Measurements from ENCODE around the gene TEX35.

TEX35 gene

DNA sequence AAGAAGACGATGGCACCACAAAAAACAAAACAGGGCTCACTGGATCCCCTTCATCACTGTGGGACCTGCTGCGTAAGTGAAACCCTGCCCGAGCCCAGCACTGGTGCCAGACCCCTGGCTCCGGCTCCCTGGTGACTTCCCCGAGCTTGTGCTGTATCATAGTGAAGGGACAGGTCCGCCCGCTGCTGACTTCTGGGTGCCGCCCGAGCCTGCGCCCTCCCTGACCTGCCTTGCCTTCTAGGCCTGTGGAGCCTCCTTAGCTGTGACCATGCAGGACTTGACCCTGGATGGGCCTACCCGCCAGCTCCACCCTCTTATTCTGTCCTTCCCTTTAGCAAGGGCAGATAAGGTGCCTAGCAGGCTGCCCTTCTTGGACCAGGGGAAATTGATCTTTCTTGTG, 7.9 kb downstream of the TEX35 start:
- DNase-seq: peak in 1 of 2 donors; percentile 20
- no peak overlapping the region for H3K27ac ChIP-seq
- no peak overlapping the region for H3K4me3 ChIP-seq
- H3K9me3 ChIP-seq: no peaks in the 10 kb centered on the region
- H3K4me1 ChIP-seq: no peaks in the 10 kb centered on the region
- H3K27me3 ChIP-seq: no peaks in the 10 kb centered on the region
- TF ChIP-seq, protein P1, sequence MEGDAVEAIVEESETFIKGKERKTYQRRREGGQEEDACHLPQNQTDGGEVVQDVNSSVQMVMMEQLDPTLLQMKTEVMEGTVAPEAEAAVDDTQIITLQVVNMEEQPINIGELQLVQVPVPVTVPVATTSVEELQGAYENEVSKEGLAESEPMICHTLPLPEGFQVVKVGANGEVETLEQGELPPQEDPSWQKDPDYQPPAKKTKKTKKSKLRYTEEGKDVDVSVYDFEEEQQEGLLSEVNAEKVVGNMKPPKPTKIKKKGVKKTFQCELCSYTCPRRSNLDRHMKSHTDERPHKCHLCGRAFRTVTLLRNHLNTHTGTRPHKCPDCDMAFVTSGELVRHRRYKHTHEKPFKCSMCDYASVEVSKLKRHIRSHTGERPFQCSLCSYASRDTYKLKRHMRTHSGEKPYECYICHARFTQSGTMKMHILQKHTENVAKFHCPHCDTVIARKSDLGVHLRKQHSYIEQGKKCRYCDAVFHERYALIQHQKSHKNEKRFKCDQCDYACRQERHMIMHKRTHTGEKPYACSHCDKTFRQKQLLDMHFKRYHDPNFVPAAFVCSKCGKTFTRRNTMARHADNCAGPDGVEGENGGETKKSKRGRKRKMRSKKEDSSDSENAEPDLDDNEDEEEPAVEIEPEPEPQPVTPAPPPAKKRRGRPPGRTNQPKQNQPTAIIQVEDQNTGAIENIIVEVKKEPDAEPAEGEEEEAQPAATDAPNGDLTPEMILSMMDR (IDR thresholded peaks at IDR 0.05): no peak
- intact Hi-C loops (cut with DNase I; ENCODE audit: low total_unique reads): no loop called here
- no peaks in the 10 kb centered on the region for H3K36me3 ChIP-seq

DNA sequence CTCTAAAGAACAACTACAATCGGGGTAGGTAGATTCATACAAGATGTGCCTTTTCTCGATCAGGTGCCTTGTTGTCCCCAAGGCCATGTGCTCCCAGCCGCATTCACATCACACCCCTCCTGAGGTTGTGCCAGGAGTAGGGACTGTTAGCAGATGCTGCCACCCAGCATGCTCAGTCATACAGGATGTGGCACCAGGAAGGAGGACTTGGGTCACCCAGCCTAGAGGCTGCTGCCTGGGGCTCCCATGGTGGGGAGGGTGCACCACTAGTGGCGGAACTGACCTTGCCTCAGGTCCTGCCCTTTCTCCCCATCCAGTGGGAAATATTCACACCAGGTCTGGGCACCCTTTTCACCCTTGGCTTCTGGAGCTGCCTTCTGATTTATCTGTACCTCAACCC, 8.3 kb downstream of the TEX35 start:
- no peaks in the 10 kb centered on the region for H3K4me1 ChIP-seq
- H3K9me3 ChIP-seq: no peaks in the 10 kb centered on the region
- H3K4me3 ChIP-seq: no peak overlapping the region
- intact Hi-C loops (cut with DNase I; ENCODE audit: low total_unique reads): no loop called here
- H3K27ac ChIP-seq: no peak overlapping the region
- H3K27me3 ChIP-seq: no peaks in the 10 kb centered on the region
- peak in 1 of 2 donors; percentile 23 for DNase-seq
- no peaks in the 10 kb centered on the region for H3K36me3 ChIP-seq
- TF ChIP-seq, protein P1 (IDR thresholded peaks at IDR 0.05): no peak

DNA sequence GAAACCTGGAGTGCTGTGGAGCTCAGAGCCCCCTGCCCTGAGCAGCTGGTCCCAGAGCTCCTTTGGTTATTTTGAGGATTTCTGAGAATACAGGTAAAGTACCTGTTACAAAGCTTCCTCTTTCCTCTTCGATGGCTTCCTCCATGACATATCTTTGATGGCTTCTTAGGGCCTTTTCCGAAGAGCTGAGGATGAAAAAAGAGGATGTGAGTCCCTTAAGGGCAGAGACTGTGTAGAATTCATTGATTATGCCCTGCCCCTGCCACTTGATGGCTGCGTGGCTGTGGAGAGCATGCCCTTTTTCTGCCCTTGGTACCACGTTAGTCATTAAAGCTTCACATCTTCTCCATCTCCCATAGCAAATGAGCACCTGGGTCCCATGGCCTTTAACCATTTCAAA, 14.2 kb downstream of the TEX35 start:
- DNase-seq: peak in 1 of 2 donors; percentile 10
- intact Hi-C loops (cut with DNase I; ENCODE audit: low total_unique reads): no loop called here
- H3K4me1 ChIP-seq: peaks cover 0 to 3% (median 1%) of the 10 kb centered on the region in 4 donors
- no peaks in the 10 kb centered on the region for H3K9me3 ChIP-seq
- TF ChIP-seq, protein P1 (IDR thresholded peaks at IDR 0.05): no peak
- no peak overlapping the region for H3K4me3 ChIP-seq
- H3K27ac ChIP-seq: no peak overlapping the region
- no peaks in the 10 kb centered on the region for H3K36me3 ChIP-seq
- H3K27me3 ChIP-seq: peaks cover 0 to 4% of the 10 kb centered on the region in 2 donors

DNA sequence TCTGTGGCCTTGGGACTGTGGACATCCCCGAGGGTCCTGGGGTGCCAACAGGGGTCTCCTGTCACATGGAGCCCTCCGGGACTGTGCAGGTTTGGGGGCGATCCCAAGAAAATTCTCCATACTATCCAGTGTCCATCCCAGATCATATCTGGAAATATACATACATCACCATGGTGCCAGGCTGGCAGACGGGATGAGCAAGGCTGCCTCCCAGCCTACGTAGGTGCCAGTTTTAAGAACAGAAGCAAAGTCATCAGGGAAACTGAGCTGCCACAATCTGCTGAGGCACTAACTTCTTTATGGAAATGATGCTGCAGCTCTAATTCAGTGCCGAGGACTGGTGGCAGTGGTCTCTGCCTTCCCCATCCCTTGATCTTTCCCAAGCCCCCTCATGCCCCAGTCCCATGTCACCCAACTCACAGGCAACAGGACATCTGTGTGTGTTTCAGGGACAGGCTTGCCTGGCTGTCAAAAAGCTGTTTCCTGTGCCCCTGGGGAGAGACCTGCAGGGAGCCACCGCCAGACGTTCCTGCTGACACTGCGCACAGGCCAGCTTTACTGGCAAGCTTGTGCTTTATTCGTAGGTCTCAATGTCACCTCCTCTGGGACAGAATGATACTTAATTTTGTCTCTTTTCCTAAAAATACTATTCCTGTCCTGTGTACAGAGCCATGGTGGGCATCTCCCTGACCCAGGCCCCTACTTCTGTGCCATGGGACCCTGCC, 15.5 kb downstream of the TEX35 start:
- H3K36me3 ChIP-seq: no peaks in the 10 kb centered on the region
- H3K9me3 ChIP-seq: no peaks in the 10 kb centered on the region
- intact Hi-C loops (cut with DNase I; ENCODE audit: low total_unique reads): no loop called here
- H3K27me3 ChIP-seq: peaks cover 0 to 4% of the 10 kb centered on the region in 2 donors
- H3K4me3 ChIP-seq: no peak overlapping the region
- peaks cover 0 to 7% (median 4%) of the 10 kb centered on the region in 4 donors for H3K4me1 ChIP-seq
- no peak overlapping the region for H3K27ac ChIP-seq
- DNase-seq: peak; percentile 13 to 44
- TF ChIP-seq, protein P1 (IDR thresholded peaks at IDR 0.05): no peak

DNA sequence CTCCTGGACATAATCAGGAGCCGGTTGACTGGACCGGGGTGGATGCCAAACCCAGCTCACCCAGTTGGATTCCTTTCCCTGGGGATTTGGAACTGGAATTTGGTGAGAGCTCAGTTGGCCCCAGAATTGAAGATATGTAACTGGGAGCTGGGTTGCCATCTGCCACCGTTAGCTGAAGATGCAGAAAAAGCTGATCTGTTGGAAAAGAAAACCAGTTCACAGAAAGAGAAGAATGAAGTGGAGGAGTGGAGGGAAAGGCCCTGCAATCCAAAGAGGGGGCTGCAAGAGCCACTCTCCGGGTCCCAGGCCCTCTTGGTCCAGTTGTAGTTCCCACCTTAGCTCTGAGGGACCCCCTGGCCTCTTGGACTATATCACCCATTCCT, 16.0 kb downstream of the TEX35 start:
- peaks cover 0 to 4% of the 10 kb centered on the region in 2 donors for H3K27me3 ChIP-seq
- H3K36me3 ChIP-seq: no peaks in the 10 kb centered on the region
- peak in 1 of 2 donors; percentile 25 for DNase-seq
- H3K9me3 ChIP-seq: no peaks in the 10 kb centered on the region
- H3K4me1 ChIP-seq: peaks cover 0 to 7% (median 4%) of the 10 kb centered on the region in 4 donors
- no peak overlapping the region for H3K27ac ChIP-seq
- H3K4me3 ChIP-seq: no peak overlapping the region
- TF ChIP-seq, protein P1 (IDR thresholded peaks at IDR 0.05): no peak
- intact Hi-C loops (cut with DNase I; ENCODE audit: low total_unique reads): no loop called here
